Fibroblast of mammary gland (primary cell): ENCODE measurements around the gene C1QTNF5.

Source experiments
- DNase-seq: peaks from one replicate; pipeline ENCODE4 v3.0.0-alpha.2; 2010; ENCODE audit warnings: low read depth
- H3K4me3 ChIP-seq: 2 replicates; pipeline ENCODE4 v1.5.1; 2011; ENCODE audit warnings: low read depth, mild to moderate bottlenecking, low read length, moderate library complexity; ENCODE audit not compliant: control insufficient read depth
- TF ChIP-seq, protein P1 (sequence below): conservative IDR thresholded peaks from 2 replicates; pipeline ENCODE4 v1.5.1; 2011; ENCODE audit warnings: low read depth, low read length, inconsistent platforms; ENCODE audit not compliant: control insufficient read depth, insufficient read depth

C1QTNF5 gene

DNA sequence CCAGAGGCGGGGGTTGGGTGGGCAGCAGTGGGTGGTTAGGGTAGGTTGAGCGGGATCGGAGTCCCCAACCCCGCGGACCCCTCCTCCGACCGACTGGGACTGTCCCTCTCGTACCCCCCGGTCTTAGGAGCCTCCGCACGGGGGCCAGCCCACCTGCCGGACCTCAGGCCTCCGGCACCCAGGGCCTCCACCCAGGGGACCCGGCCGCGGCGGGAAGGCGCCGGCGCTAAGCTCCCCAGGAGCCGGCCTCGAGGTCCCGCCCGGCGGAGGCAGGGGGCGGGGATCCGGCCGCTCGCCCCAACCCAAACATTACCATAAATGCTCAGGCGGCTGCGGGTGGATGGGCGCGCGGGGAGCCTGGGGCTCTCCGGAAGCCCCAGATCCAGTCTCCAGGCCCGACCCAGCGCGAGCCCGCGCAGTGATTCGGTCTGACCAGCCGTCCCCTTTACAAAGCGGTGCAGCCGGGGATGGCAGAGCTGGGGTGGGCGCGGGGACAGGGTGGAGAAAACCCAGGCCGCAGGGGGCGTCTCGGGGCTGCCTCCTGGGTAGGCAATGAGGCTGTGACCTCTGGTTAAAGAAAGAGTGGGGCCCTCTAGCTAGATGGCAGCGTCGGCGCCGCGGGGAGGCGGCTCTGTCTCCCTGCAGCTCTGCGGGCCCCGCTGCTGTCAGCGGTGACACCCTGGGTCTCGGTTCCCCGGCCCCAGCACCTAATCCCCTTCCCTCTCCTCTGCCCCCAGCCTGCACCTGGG is 19.7 kb downstream of the C1QTNF5 start:
- peak overlapping the region; percentile 40 for H3K4me3 ChIP-seq
- TF ChIP-seq, protein P1, sequence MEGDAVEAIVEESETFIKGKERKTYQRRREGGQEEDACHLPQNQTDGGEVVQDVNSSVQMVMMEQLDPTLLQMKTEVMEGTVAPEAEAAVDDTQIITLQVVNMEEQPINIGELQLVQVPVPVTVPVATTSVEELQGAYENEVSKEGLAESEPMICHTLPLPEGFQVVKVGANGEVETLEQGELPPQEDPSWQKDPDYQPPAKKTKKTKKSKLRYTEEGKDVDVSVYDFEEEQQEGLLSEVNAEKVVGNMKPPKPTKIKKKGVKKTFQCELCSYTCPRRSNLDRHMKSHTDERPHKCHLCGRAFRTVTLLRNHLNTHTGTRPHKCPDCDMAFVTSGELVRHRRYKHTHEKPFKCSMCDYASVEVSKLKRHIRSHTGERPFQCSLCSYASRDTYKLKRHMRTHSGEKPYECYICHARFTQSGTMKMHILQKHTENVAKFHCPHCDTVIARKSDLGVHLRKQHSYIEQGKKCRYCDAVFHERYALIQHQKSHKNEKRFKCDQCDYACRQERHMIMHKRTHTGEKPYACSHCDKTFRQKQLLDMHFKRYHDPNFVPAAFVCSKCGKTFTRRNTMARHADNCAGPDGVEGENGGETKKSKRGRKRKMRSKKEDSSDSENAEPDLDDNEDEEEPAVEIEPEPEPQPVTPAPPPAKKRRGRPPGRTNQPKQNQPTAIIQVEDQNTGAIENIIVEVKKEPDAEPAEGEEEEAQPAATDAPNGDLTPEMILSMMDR: no peak
- DNase-seq: peak; percentile 25

DNA sequence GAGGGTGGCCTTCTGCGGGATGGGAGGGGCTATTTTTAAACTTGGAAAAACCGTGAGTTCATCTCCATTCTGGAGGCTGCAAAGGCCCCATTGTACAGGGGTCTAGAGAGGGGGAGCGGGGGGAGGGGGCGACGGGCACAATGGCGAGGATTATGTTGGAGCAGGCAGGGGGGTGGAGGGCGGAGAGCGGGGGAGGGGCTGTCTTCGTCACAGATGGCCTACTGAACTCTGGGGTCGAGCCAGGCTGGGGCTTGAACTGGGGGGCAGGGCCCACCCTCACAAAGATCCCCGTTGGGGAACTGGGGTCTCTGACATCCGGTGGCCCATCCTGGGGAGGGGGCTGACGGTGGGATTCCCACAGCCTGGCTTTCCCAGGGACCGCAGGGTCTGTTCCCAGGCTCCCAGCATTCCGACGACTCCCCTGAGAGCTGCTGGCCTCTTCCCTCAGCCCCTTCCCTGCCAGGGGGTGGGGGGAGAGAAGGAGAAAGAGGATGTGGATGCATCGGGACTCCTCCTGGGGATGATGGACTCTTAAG is 20.4 kb downstream of the C1QTNF5 start:
- no peak for DNase-seq
- TF ChIP-seq, protein P1: no peak
- H3K4me3 ChIP-seq: peak overlapping the region; percentile 40

DNA sequence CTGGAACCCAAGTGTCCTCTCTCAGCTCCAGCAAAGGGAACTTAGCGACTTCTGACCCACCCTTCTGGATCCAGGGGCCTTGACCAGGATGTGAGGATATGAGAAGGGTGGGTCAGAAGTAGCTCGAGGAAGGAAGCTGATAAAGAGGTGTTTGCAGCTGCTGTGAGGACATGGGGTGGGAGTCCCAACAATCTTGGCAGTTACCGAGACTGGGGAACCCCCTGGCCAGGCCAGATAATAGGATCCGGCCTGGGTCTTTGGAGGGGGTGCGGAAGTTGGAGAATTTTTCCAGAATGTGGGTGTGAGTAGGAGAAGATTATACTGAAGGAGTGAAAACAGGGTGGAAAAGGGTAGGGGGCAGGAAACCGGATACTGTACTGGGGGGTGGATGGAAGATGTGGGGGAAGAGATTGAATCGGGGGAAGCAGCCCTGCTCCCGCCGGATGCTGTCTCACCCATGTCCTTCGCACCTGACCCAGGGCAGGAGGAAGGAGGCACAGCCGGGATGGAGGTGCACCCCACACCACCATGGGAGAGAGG is 20.9 kb downstream of the C1QTNF5 start:
- TF ChIP-seq, protein P1: no peak
- no peak for DNase-seq
- H3K4me3 ChIP-seq: no peak overlapping the region

DNA sequence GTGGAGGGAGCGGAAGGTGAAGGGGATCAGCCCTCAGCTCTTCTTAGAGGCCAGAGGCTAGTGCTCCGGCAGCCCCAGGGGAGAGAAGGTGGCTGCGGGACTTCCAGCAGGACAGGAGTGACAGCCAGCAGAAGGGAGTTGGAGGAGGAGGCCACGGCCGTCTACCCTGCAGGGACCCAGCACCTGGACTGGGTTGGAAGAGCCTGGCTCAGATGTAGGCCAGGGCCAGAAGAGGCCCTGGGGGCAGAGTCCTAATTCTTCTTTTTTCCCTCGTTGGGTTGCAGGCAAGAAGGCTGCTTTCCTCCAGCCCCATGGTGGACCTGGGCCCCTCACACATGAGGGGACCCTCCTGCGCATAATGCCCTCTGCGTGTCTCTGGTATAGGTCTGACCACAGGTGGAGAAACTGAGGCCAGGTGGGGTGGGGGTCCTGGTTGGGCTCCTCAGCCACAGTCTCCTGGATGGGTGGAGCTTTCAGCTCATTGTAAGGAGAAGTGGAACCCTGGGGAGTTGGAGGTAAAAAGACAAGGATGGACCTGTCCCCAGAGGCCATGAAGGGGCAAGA is 21.5 kb downstream of the C1QTNF5 start:
- TF ChIP-seq, protein P1: no peak
- no peak overlapping the region for H3K4me3 ChIP-seq
- no peak for DNase-seq

DNA sequence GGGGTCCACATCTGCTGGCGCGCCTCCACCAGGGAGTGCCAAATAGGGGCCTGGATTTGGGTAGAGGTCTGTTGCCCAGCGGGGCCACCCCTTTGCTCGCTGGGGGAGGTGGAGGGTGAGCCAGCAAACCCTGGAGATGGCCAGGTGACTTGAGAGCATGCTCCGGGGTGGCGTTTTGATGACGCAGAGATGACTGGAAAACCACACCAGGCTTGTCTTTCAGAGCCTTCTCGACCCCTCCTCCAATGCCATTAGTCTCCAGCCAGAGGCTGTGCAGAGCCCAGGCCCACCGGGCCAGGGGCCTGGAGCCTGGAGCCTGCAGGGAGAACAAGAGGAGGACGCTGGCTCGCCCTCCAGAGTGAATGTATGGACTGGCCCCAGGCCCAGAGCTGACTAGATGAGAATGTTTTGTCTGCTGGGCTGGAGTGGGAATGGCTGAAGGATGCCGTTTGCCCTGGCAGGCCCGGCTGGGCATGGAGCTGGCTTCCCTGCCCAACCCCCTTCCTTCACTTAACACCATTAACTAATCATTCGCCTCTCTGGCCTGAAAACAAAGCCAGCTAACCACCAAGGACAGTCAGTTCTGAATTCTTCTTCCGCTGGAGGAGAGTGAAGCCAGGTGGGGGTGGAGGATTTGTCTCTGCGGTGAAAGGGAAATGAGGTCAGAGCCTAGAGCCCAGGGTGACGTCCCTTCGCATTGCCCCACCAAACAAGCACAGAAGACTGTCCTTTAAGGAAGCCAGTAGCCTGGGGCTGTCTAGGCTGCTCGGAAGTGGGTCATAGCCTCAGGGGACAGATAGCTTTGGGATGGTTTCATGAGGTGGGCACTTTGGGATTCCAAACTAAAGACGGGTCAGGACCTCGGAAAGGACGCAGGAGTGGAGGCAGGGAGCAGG is 22.2 kb downstream of the C1QTNF5 start:
- TF ChIP-seq, protein P1: no peak

DNA sequence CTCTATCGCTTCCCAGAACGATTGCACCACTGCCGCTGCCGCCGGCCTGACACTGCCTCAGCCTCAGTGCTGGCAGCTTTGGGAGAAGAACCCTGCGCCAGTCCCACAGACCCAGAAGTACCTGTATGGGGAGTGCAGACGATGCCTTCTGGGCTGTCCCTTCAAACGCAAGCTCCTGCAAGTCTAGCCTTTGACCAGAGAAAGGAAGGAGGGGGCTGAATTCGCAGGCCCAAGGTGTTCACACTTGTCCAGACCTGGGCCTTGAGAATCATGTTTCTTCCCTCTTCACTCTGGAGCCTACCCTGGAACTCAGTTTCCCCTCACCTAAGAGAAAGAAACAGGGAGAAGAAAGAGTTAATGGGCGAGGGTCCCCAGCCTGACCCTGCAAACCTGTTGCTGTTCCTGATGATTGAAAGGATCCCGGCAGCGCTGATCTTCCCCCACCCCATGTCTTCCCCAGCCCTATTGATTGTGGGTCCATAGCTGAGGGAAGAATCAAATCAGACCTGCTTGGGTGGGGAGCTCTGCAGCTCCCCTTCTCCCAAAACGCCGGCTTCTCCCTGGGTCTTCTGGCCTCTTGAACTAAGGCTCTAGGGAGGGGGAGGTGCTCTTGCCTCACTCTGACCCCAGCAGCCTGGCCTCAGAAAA is 23.0 kb downstream of the C1QTNF5 start:
- H3K4me3 ChIP-seq: no peak overlapping the region
- TF ChIP-seq, protein P1: no peak
- no peak for DNase-seq

More for the DNA sequence above, 22.2 kb downstream of the C1QTNF5 start:
- H3K4me3 ChIP-seq: no peak overlapping the region
- DNase-seq: peak; percentile 54
